NCI-H82 treated with DMSO at 0.1 percent for 48 hours (cell line): ENCODE data around the gene ZNF700.
A peak's percentile ranks its signal among the peaks of the same experiment; 100 is the strongest.
"Not testable (repeated sequence)": the region's sequence is repeated elsewhere in the genome, so short reads cannot be mapped to it uniquely, and the experiment has no call there.

Experiments used
- DNase-seq: peaks from one replicate; lab custom pipeline; 2025; ENCODE audit not compliant: unreplicated experiment; lab: John Stamatoyannopoulos, UW

ZNF700 gene

DNA sequence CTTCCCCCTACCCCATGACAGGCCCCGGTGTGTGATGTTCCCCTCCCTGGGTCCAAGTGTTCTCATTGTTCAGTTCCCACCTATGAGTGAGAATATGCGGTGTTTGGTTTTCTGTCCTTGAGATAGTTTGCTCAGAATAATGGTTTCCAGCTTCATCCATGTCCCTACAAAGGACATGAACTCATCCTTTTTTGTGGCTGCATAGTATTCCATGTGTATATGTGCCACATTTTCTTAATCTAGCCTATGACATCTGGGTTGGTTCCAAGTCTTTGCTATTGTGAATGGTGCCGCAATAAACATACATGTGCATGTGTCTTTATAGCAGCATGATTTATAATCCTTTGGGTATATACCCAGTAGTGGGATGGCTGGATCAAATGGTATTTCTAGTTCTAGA lies 13.5 kb downstream of the ZNF700 start:
- DNase-seq, result not testable (repeated sequence)

DNA sequence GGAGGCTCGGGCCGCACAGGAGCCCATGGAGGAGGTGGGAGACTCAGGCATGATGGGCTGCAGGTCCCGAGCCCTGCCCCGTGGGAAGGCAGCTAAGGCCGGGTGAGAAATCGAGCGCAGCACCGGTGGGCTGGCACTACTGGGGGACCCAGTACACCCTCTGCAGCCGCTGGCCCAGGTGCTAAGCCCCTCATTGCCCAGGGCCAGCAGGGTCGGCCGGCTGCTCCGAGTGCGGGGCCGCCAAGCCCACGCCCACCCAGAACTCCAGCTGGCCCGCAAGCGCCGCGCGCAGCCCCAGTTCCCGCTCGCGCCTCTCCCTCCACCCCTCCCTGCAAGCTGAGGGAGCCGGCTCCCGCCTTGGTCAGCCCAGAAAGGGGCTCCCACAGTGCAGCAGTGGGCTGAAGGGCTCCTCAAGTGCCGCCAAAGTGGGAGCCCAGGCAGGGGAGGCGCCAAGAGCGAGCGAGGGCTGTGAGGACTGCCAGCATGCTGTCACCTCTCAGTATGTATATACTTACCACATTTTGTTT lies 16.5 kb downstream of the ZNF700 start:
- not testable (repeated sequence) for DNase-seq

DNA sequence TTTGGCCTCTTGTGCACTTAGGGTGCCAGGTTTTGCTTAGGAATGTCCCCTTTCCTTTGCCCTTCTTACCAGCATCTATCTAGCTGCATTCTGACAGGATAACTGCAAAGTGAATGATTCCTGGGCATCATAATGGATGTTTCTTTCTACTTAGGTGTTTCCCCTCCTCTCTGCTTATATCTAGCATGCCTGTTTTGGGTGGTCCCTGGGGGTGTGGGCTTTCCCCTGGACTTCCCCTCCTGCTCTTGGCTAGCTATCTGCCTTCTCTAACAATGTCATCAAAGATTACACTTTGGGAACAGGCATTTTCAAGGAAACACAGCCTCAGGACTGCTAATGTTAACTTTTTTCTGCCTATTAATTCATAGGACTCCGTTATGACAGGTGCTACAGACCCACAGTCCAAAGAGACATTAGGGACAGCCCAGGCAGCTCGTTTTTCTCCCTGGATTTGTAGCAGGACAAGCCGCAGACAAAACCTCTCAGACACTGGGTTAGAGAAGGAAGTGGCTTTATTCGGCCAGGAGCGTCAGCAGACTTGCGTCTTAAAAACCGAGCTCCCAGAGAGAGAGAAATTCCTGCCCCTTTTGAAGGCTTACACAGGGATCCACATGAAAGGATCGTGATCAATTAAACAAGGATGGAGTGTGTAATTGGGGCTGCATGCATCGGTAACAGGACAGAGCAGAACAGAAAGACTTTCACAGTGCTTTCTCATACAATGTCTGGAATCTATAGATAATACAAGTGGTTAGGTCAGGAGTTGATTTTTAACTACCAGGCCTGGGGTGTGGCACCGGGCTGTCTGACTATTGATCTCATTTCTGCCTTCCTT lies 17.3 kb downstream of the ZNF700 start:
- DNase-seq, result no peak

DNA sequence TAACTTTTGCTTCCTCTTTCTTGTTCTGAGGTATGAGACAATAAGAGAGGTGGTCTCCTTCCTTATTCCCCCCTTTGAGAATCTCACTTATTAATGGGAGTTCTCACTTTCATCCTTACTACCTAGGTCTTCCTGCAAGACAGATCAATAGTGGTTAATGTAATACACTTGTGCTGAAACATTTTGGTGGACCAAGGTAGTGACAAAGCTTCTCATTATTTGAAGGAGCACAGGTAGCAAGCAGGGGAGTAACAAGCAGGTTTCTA lies 17.9 kb downstream of the ZNF700 start:
- no peak for DNase-seq

DNA sequence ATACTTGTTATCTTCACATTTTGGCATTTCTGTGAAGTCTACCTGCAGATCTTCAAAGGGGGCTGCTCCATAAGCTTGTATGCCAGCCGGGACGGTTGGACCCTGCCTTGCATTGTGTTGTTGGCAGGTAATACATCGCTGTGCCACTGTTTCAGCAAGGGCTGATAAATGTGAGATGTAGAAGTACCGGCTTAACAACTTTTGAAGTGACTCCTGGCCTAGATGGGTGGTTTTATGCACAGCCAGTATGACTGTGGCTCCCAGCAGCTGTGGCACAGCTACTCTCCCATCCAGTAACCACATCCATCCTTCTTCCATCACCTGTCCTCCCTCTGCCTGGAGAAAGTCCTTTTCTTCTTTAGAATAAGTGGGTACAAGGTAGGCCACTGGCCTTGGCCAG lies 19.7 kb downstream of the ZNF700 start:
- DNase-seq, result no peak

DNA sequence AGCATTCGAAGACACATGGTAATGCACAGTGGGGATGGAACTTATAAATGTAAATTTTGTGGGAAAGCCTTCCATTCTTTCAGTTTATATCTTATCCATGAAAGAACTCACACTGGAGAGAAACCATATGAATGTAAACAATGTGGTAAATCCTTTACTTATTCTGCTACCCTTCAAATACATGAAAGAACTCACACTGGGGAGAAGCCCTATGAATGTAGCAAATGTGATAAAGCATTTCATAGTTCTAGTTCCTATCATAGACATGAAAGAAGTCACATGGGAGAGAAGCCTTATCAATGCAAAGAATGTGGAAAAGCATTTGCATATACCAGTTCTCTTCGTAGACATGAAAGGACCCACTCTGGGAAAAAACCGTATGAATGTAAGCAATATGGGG lies 23.7 kb downstream of the ZNF700 start:
- no peak for DNase-seq

DNA sequence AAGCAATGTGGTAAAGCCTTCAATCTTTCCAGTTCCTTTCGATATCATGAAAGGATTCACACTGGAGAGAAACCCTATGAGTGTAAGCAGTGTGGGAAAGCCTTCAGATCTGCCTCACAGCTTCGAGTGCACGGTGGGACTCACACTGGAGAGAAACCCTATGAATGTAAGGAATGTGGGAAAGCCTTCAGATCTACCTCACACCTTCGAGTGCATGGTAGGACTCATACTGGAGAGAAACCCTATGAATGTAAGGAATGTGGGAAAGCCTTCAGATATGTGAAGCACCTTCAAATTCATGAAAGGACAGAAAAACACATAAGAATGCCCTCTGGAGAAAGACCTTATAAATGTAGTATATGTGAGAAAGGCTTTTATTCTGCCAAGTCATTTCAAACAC lies 24.3 kb downstream of the ZNF700 start:
- no peak for DNase-seq

DNA sequence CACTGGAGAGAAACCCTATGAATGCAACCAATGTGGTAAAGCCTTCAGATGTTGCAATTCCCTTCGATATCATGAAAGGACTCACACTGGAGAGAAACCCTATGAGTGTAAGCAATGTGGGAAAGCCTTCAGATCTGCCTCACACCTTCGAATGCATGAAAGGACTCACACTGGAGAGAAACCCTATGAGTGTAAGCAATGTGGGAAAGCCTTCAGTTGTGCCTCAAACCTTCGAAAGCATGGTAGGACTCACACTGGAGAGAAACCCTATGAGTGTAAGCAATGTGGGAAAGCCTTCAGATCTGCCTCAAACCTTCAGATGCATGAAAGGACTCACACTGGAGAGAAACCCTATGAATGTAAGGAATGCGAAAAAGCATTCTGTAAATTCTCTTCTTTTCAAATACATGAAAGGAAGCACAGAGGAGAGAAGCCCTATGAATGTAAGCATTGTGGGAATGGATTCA lies 24.7 kb downstream of the ZNF700 start:
- not testable (repeated sequence) for DNase-seq

DNA sequence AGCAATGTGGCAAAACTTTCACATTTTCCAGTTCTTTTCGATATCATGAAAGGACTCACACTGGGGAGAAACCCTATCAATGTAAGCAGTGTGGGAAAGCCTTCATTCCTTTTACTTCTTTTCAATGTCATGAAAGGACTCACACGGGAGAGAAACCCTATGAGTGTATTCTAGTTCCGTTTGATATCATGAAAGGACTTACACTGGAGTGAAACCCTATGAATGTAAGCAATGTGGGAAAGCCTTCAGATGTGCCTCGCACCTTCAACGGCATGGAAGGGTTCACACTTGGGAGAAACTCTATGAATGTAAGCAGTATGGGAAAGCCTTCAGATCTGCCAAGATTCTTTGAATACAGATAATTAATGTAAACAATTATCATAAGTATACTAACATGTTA lies 25.4 kb downstream of the ZNF700 start:
- DNase-seq, result no peak

DNA sequence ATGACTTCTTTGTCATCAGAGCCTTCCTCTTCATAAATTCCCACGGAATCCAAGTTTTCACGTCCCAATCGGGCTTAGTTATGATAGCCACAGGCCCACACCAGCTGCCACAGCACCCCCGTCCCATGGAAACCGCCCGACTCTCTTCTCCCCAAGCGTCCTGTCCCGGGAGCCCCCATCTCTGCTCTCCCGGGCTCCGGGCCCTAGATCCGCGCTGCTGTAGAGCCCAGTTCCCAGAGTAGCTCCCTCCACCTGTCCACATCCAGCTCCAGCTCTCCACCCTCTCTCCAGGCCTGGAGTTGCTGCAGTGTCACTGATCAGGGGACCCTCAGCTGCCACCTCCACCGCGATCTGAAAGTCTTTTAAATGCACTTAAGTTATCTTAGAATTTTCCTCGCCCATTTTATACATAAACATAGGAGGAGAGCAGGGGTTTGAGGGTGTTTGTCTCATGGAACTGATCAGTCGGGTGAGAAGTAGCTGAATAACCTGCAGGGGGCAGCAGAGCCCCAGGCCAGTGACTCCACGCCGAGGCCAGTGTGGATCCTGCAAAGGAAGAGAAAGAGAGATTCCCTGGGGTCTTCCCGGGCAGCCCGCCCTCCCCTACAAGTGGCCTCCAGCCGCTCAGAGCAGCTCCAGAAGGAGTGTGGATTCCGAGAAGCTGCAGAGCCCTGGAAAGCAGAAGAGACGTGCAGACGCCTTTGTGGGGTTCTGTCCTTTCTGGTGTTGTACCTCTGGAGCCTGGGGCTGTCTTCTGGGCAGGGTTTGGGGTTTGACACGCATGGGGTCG lies 38.9 kb downstream of the ZNF700 start:
- peak; percentile 2 for DNase-seq

DNA sequence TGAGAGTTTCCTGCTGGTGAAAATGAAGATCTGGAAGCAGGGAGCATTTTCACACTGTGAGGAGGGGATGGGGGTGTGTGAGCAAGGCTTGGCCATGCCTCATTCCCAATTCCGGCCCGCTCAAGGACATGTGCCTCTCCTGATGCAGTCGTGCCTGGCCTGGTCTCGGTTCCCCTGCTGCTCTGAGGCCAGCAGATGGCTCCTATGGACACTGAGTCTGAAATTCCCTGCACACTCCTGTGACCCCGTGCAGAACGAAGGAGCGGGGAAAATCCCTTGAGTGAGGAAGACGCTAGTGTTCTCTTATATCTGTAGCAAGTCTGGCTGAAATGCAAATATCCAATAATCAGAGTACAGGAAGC lies 39.6 kb downstream of the ZNF700 start:
- no peak for DNase-seq

DNA sequence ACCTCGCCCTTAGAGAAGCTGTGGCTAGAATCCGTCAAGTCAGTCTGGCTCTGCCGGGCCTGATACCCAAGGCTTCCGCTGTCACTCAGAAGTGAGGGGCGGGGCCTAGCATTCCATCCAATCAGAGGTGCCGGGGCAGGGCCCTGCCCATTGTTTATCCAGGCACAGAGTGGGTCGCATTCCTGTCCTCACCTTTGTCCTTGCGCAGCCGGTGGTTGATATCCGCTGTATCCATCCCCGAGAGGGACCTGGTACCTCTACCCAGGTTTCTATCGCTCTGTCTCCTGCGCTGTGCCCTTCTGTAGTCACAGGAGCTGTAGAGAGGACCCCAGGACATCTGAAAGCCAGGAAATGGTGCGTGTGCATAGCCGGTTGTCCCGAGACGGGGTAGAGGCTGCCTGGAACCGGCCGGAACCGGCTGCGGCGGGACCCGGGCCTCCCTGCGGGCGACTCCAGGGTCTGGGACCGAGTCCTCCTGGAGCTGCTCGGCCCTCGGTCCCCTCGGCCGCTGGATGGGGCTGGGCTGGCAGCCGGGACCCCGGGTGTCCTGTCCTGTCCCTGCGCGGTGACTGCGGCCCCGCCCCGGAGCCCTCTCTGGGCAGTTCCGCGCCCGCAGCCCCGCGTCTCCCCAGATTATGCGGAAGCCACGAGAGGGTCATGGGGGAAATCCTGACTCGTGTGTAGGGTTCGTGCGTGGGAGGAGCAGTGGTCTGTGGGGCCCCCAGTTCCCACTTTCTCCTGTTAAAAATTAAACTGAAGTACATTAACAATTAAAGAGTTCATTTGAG lies 40.1 kb downstream of the ZNF700 start, which contains the start of gene ZNF763:
Gene ZNF763 (plus strand): TSS at position 183 of the 788 bp plus-strand sequence. CDS start 169 bp downstream, at position 352.
- DNase-seq, result peak; percentile 38

DNA sequence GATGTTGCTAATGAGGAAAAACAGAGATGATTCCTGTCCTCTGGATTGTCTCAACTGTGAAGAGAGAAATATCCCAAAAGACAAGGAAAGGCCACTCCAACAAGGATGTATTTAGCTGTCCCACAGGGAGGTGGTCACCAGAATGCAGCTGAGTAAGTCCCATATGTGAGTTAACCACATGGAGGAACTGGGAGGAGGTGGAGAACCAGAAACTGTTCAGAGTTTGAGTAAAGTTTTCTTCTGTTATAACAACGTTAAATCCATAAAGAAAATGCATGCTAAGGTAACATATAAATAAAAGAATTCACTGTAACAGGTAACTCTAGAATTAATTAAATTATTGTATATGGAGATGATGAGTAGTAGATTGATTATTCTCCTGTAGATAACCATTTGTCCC lies 45.3 kb downstream of the ZNF700 start:
- no peak for DNase-seq

DNA sequence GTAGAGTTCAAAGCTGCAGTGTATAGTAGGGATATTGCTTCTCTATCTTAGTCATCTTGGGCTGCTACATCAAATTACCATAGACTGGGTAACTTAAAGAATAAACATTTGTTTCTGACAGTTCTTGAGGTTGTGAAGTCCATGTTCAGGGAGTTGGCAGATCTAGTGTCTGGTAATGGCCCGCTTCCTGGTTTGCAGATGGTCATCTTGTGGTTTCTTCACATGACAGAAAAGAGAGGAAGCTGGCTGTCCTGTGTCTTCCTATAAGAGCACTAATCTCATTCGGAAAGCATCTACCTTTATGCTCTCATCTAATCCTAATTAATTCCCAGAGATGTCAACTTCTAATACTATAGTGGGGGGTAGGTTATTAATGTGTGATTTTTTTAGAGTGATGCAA lies 46.1 kb downstream of the ZNF700 start:
- no peak for DNase-seq

DNA sequence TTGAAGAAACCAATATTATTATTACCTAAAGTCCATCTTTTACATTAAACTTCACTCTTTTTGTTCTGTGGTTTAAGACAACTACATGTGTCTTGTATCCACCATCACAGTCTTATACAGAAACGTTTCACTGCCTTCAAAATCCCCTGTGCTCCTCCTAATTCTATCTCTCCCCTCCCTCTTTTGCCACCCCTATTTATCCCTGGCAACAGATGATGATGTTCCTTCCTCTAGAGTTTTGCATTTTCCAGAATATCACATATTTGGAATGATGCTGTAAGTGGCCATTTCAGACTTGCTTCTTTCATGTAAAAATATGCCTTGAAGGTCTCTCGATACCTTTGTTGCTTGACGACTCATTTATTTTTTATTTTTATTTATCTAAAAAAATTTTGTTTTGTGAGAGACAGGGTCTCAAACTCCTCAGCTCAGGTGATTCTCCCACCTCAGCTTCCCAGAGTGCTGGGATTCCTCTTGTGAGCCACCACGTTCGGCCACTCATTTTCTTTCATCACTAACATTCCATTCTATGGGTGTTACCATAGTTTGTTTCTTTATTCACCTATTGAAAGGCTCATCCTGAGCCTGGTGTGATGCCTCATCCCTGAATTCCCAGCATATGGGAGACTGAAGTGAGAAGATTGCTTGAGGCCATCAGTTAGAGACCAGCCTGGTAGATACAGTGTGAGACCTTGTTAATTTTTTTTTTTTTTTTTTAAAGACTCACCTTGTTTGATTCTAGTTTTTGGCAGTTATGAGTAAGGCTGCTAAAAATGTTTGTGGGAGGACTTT lies 48.3 kb downstream of the ZNF700 start:
- no peak for DNase-seq

DNA sequence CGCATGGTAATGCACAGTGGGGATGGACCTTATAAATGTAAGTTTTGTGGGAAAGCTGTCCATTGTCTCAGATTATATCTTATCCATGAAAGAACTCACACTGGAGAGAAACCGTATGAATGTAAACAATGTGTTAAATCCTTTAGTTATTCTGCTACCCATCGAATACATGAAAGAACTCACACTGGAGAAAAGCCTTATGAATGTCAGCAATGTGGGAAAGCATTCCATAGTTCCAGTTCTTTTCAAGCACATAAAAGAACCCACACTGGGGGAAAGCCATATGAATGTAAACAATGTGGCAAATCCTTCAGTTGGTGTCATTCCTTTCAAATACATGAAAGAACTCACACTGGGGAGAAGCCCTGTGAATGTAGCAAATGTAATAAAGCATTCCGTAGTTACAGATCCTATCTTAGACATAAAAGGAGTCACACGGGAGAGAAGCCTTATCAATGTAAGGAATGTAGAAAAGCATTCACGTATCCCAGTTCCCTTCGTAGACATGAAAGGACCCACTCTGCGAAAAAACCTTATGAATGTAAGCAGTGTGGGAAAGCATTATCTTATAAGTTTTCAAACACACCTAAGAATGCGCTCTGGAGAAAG lies 53.7 kb downstream of the ZNF700 start:
- no peak for DNase-seq

DNA sequence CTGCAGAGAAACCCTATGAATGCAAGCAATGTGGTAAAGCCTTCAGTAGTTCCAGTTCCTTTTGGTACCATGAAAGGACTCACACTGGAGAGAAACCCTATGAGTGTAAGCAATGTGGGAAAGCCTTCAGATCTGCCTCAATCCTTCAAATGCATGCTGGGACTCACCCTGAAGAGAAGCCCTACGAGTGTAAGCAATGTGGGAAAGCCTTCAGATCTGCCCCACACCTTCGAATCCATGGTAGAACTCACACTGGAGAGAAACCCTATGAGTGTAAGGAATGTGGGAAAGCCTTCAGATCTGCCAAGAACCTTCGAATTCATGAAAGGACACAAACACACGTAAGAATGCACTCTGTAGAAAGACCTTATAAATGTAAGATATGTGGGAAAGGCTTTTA lies 54.6 kb downstream of the ZNF700 start:
- no peak for DNase-seq

DNA sequence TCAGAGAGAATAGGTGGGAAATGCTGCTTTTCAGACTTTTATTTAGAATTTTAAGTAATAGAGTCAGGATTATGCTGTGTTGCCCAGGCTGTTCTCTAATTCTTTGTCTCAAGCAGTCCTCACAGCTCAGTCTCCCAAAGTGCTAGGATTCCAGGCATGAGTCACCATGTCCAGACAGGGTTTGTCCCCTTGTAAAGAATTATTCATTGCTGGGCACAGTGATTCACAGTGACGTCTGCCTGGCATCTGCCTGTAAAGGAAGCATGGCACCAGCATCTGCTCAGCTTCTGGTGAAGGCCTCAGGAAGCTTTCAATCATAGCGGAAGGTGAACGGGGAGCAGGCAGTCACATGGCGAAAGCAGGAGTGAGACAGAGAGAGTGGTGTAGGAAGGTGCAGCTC lies 57.6 kb downstream of the ZNF700 start:
- DNase-seq, result no peak

DNA sequence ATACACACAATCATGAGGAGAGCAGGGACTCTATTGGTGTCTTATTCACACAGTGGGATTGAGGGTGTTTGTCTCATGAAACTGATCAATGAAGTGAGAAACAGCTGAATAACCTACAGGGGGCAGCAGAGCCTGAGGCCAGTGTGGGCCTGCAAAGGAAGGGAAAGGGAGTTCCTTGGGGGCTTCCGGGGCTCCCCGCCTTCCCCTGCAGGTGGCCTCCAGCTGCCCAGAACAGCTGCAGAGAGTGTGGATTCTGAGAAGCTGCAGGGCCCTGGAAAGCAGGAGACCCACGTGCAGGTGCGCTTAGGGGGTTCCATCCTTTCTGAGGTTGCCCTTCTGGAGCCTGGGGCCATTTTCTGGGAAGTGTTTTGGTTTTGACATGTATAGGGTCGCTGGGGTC lies 60.1 kb downstream of the ZNF700 start:
- DNase-seq, result no peak

DNA sequence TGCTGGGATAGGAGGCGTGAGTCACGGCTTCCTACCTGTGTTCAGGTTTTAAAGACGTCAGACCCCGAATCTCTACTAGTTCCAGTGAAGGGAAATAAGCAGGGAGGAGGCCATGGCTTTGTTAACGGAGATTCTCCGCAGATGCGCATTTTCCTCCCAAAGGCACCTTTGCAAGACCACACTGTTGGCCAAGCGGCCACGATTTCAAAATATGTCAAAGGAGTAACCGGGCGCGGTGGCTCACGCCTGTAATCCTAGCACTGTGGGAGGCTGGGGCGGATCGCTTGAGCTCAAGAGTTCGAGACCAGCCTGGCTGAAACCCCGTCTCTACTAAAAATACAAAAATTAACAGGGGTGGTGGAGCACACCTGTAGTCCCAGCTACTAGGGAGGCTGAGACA lies 61.8 kb downstream of the ZNF700 start:
- DNase-seq, result no peak
